Activated naive CD4-positive, alpha-beta T cell (primary cell): ENCODE measurements around the gene INAVA.

Experiments used
- DNase-seq, 4 experiments: peaks; one replicate each; lab custom pipeline; 2025; lab: John Stamatoyannopoulos, UW

INAVA gene

GRCh38 chr1:200894712-200895442, at the start of gene INAVA:
Gene INAVA (plus strand): TSS chr1:200894900. CDS start chr1:200898401, 3,501 bp downstream.
- no peak for DNase-seq

GRCh38 chr1:200845360-200845759, 49.3 kb upstream of the INAVA start:
- DNase-seq = no peak

GRCh38 chr1:200846398-200846797, 48.3 kb upstream of the INAVA start:
- no peak for DNase-seq

GRCh38 chr1:200849430-200849829, 45.3 kb upstream of the INAVA start:
- no peak for DNase-seq

- no peak for DNase-seq
These were observed 44.1 kb upstream of the INAVA start for GRCh38 chr1:200850554-200850953.

- no peak for DNase-seq
These were observed 37.9 kb upstream of the INAVA start for GRCh38 chr1:200856716-200857357.

- DNase-seq = no peak
These were observed 36.9 kb upstream of the INAVA start for GRCh38 chr1:200857804-200858203.

GRCh38 chr1:200861937-200862647, 32.6 kb upstream of the INAVA start:
- no peak for DNase-seq

GRCh38 chr1:200862713-200863415, 31.8 kb upstream of the INAVA start:
- DNase-seq = no peak

GRCh38 chr1:200866116-200866515, 28.6 kb upstream of the INAVA start:
- no peak for DNase-seq

- DNase-seq = no peak
These were observed 28.2 kb upstream of the INAVA start for GRCh38 chr1:200866521-200866920.

- no peak for DNase-seq
These were observed 27.5 kb upstream of the INAVA start for GRCh38 chr1:200867018-200867811.

- DNase-seq = no peak
These were observed 25.3 kb upstream of the INAVA start for GRCh38 chr1:200869376-200869752.

- no peak for DNase-seq
These were observed 24.8 kb upstream of the INAVA start for GRCh38 chr1:200869753-200870391.

- DNase-seq = no peak
These were observed 22.1 kb upstream of the INAVA start, which contains the start of gene GPR25 for GRCh38 chr1:200872446-200873115. Gene GPR25 (plus strand): TSS chr1:200872981. CDS start chr1:200873038, 57 bp downstream.

GRCh38 chr1:200873116-200873670, 21.5 kb upstream of the INAVA start:
- no peak for DNase-seq

GRCh38 chr1:200873671-200874397, 20.9 kb upstream of the INAVA start:
- no peak for DNase-seq

GRCh38 chr1:200874694-200875093, 20.0 kb upstream of the INAVA start:
- no peak for DNase-seq

GRCh38 chr1:200875416-200875815, 19.3 kb upstream of the INAVA start:
- DNase-seq = no peak
